ENCODE data around the gene PAX3. TPM values are rescaled to one million over a fixed set of nuclear protein-coding genes. Genes with fewer than 3 reads are reported as not detected.

PAX3 gene
- total and polyA plus RNA-seq, 2 of the 13 experiments (the other 11 are each of a cell fraction or from before 2014, with no cell fraction given), result 0.07 TPM; not detected in 1

DNA sequence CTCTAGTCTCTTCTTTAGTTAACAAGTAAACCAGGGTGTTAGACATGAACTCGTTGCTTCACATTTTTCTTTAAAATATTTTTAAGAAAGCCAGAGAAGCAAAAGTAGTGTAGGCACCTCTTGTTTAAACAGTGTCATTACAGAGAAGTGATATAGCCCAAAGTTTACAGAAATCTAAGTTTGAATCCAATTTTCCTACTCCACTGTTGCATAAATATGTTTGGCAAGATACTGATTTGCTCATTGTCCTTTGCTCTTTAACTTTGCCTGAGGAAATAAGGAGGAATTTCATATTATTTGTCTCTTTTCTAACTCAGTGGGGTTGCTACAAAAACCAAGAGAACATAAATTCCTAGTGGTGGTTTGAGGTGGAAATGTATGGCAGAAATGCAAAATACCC lies 81.1 kb downstream of the PAX3 start (continued):
- TF ChIP-seq, protein P1, sequence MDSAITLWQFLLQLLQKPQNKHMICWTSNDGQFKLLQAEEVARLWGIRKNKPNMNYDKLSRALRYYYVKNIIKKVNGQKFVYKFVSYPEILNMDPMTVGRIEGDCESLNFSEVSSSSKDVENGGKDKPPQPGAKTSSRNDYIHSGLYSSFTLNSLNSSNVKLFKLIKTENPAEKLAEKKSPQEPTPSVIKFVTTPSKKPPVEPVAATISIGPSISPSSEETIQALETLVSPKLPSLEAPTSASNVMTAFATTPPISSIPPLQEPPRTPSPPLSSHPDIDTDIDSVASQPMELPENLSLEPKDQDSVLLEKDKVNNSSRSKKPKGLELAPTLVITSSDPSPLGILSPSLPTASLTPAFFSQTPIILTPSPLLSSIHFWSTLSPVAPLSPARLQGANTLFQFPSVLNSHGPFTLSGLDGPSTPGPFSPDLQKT (CRISPR knock-in tag; IDR thresholded peaks at IDR 0.05; ENCODE audit: borderline replicate concordance), result no peak
- no peak for TF ChIP-seq ZNF564 (CRISPR knock-in tag; IDR thresholded peaks at IDR 0.05)
- TF ChIP-seq, protein P2, sequence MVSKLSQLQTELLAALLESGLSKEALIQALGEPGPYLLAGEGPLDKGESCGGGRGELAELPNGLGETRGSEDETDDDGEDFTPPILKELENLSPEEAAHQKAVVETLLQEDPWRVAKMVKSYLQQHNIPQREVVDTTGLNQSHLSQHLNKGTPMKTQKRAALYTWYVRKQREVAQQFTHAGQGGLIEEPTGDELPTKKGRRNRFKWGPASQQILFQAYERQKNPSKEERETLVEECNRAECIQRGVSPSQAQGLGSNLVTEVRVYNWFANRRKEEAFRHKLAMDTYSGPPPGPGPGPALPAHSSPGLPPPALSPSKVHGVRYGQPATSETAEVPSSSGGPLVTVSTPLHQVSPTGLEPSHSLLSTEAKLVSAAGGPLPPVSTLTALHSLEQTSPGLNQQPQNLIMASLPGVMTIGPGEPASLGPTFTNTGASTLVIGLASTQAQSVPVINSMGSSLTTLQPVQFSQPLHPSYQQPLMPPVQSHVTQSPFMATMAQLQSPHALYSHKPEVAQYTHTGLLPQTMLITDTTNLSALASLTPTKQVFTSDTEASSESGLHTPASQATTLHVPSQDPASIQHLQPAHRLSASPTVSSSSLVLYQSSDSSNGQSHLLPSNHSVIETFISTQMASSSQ (IDR thresholded peaks at IDR 0.05; ENCODE audit: low read depth), result no peak
- TF ChIP-seq, protein P2 (CRISPR knock-in tag; IDR thresholded peaks at IDR 0.05; ENCODE audit: borderline replicate concordance), result no peak
- TF ChIP-seq, protein P3, sequence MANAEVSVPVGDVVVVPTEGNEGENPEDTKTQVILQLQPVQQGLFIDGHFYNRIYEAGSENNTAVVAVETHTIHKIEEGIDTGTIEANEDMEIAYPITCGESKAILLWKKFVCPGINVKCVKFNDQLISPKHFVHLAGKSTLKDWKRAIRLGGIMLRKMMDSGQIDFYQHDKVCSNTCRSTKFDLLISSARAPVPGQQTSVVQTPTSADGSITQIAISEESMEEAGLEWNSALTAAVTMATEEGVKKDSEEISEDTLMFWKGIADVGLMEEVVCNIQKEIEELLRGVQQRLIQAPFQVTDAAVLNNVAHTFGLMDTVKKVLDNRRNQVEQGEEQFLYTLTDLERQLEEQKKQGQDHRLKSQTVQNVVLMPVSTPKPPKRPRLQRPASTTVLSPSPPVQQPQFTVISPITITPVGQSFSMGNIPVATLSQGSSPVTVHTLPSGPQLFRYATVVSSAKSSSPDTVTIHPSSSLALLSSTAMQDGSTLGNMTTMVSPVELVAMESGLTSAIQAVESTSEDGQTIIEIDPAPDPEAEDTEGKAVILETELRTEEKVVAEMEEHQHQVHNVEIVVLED (CRISPR knock-in tag; IDR thresholded peaks at IDR 0.05; ENCODE audit: borderline replicate concordance), result no peak
- TF ChIP-seq SOX6 (IDR thresholded peaks at IDR 0.05), result no peak
- TF ChIP-seq SOX6 (CRISPR knock-in tag; IDR thresholded peaks at IDR 0.05), result no peak
